ENCODE results near the gene LRRC23. TPM values are rescaled to one million over a fixed set of nuclear protein-coding genes. Genes with fewer than 3 reads are reported as not detected.
A peak's percentile ranks its signal among the peaks of the same experiment; 100 is the strongest.

LRRC23 gene
- total RNA-seq, 1 donor from 2014 or later: 14.5 TPM

GRCh38 chr12:6957741-6958608 lies 53.4 kb downstream of the LRRC23 start:
- DNase-seq (ENCODE audit: low read depth): no peak
- TF ChIP-seq CTCF (conservative IDR thresholded peaks at IDR 0.05; ENCODE audit: low read depth, low read length): no peak
- no peak overlapping the region for H3K4me3 ChIP-seq (ENCODE audit: low read depth, low read length)

- no peak for DNase-seq (ENCODE audit: low read depth)
- no peak overlapping the region for H3K4me3 ChIP-seq (ENCODE audit: low read depth, low read length)
- TF ChIP-seq CTCF (conservative IDR thresholded peaks at IDR 0.05; ENCODE audit: low read depth, low read length): no peak
Observed at GRCh38 chr12:6958609-6959057, 54.0 kb downstream of the LRRC23 start.

- TF ChIP-seq CTCF (conservative IDR thresholded peaks at IDR 0.05; ENCODE audit: low read depth, low read length): no peak
- DNase-seq (ENCODE audit: low read depth): no peak
- H3K4me3 ChIP-seq (ENCODE audit: low read depth, low read length): no peak overlapping the region
Observed at GRCh38 chr12:6959058-6959804, 54.6 kb downstream of the LRRC23 start.

GRCh38 chr12:6959805-6960592 lies 55.4 kb downstream of the LRRC23 start:
- TF ChIP-seq CTCF (conservative IDR thresholded peaks at IDR 0.05; ENCODE audit: low read depth, low read length): no peak
- no peak for DNase-seq (ENCODE audit: low read depth)
- H3K4me3 ChIP-seq (ENCODE audit: low read depth, low read length): no peak overlapping the region

- peak; percentile 19 for TF ChIP-seq CTCF (conservative IDR thresholded peaks at IDR 0.05; ENCODE audit: low read depth, low read length)
- DNase-seq (ENCODE audit: low read depth): no peak
- no peak overlapping the region for H3K4me3 ChIP-seq (ENCODE audit: low read depth, low read length)
Observed at GRCh38 chr12:6960593-6961277, 56.1 kb downstream of the LRRC23 start.

- DNase-seq (ENCODE audit: low read depth): no peak
- H3K4me3 ChIP-seq (ENCODE audit: low read depth, low read length): no peak overlapping the region
- TF ChIP-seq CTCF (conservative IDR thresholded peaks at IDR 0.05; ENCODE audit: low read depth, low read length): no peak
Observed at GRCh38 chr12:6961278-6961694, 56.7 kb downstream of the LRRC23 start.

Data from epithelial cell of proximal tubule (primary cell).